22Rv1 (cell line): ENCODE data around the gene ZNF582.

Experiments
- H3K27ac ChIP-seq: fragments of 450-650 bp; 2 replicates; pipeline ENCODE4 v1.5.1; 2017
- CTCF ChIP-seq: fragments of 450-650 bp; IDR thresholded peaks from 2 replicates; pipeline ENCODE4 v1.5.1; 2017; ENCODE audit warnings: mild to moderate bottlenecking
- ZFX ChIP-seq: fragments of 450-650 bp; IDR thresholded peaks from 2 replicates; pipeline ENCODE4 v1.6.1; 2017; ENCODE audit warnings: antibody characterized with exemption, borderline replicate concordance

The ZNF582 gene

GRCh38 chr19:56403764-56404704 is 10.7 kb upstream of the ZNF582 start, which contains the start of gene ZNF583:
Gene ZNF583 (plus strand): TSS chr19:56404332. CDS start chr19:56407115, 2,783 bp downstream.
- no peak for TF ChIP-seq CTCF
- no peak for TF ChIP-seq ZFX
- H3K27ac ChIP-seq: peak within 1 kb of the TSS; percentile 80

- peak overlapping the region; percentile 80 for H3K27ac ChIP-seq
Observed at GRCh38 chr19:56403261-56403660, 9.9 kb upstream of the ZNF582 start.

GRCh38 chr19:56400485-56400884 is 7.2 kb upstream of the ZNF582 start:
- TF ChIP-seq CTCF (no peak), ZFX (no peak)
- no peak overlapping the region for H3K27ac ChIP-seq

More at GRCh38 chr19:56403261-56403660, 9.9 kb upstream of the ZNF582 start:
- TF ChIP-seq ZFX (no peak), CTCF (no peak)

GRCh38 chr19:56398809-56399208 is 5.5 kb upstream of the ZNF582 start:
- TF ChIP-seq ZFX (no peak), CTCF (no peak)
- no peak overlapping the region for H3K27ac ChIP-seq

GRCh38 chr19:56383826-56384605 is 9.3 kb downstream of the ZNF582 start:
- no peak overlapping the region for H3K27ac ChIP-seq

More at GRCh38 chr19:56383826-56384605, 9.3 kb downstream of the ZNF582 start:
- TF ChIP-seq CTCF (no peak), ZFX (no peak)
